IMR-90 (cell line): ENCODE data around the gene RGMB. TPM values are rescaled to one million over a fixed set of nuclear protein-coding genes. Genes with fewer than 3 reads are reported as not detected.

ENCODE experiments used
- ATAC-seq: fragments of 200-7000 bp; cut with Tn5 transposase; 2 replicates; pipeline ENCODE4 v1.9.1; 2020; ENCODE audit warnings: low read depth, mild to moderate bottlenecking, moderate library complexity
- BruUV-seq: library from RNA; stranded (reverse); fragments of 400-500 nt; replicated peaks from 2 replicates; lab custom pipeline; 2021; lab: Mats Ljungman, UMichigan
- CTCF ChIA-PET: fragments of 300-600 bp; formaldehyde crosslinking; extraction: SDS; loops from one replicate; lab custom pipeline; 2021; ENCODE audit warnings: antibody characterized with exemption; lab: Yijun Ruan, JAX
- POLR2A ChIA-PET: fragments of 300-600 bp; sonication (Branson Sonifier 250); formaldehyde crosslinking; loops from one replicate; lab custom pipeline; 2022; ENCODE audit warnings: antibody characterized with exemption; ENCODE audit not compliant: unreplicated experiment; lab: Charles Lee
- DNase-seq: peaks from one replicate; pipeline ENCODE4 v3.0.0; 2013
- H2AFZ ChIP-seq: replicated peaks from 2 replicates; pipeline ENCODE3; 2013; ENCODE audit warnings: low read length, mild to moderate bottlenecking; ENCODE audit not compliant: poor library complexity
- H2AK5ac ChIP-seq: 2 replicates; pipeline ENCODE4 v1.6.1; 2013; ENCODE audit warnings: low read depth, low read length, inconsistent platforms
- H2AK9ac ChIP-seq: replicated peaks from 2 replicates; pipeline ENCODE3; 2013; ENCODE audit warnings: mild to moderate bottlenecking, low read depth, low read length, moderate library complexity; ENCODE audit not compliant: poor library complexity
- H2BK120ac ChIP-seq: 2 replicates; pipeline ENCODE4 v1.6.1; 2013; ENCODE audit warnings: low read depth, low read length, inconsistent platforms
- H2BK15ac ChIP-seq: 3 replicates; pipeline ENCODE4 v1.6.1; 2013; ENCODE audit warnings: low read depth, low read length, inconsistent platforms
- H2BK20ac ChIP-seq: 2 replicates; pipeline ENCODE4 v1.6.1; 2013; ENCODE audit warnings: low read depth, mild to moderate bottlenecking, inconsistent platforms, low read length, moderate library complexity
- H2BK5ac ChIP-seq: 2 replicates; pipeline ENCODE4 v1.6.1; 2013; ENCODE audit warnings: mild to moderate bottlenecking, low read depth, low read length, inconsistent platforms; ENCODE audit not compliant: poor library complexity, severe bottlenecking
- H3K14ac ChIP-seq: replicated peaks from 2 replicates; pipeline ENCODE4 v1.6.1; 2013; ENCODE audit warnings: low read depth, low read length, inconsistent platforms
- H3K18ac ChIP-seq: 2 replicates; pipeline ENCODE4 v1.6.1; 2013; ENCODE audit warnings: low read depth, low read length, control low read depth
- H3K23ac ChIP-seq: 2 replicates; pipeline ENCODE4 v1.6.1; 2013; ENCODE audit warnings: low read depth, low read length, inconsistent platforms
- H3K27ac ChIP-seq: 2 replicates; pipeline ENCODE4 v1.5.1; 2013; ENCODE audit warnings: mild to moderate bottlenecking, control low read depth, low read length; ENCODE audit not compliant: insufficient read depth
- H3K27me3 ChIP-seq: 2 replicates; pipeline ENCODE4 v1.6.1; 2013; ENCODE audit warnings: low read length; ENCODE audit not compliant: control insufficient read depth, insufficient read depth
- H3K36me3 ChIP-seq: 2 replicates; pipeline ENCODE4 v1.6.1; 2013; ENCODE audit warnings: low read length, mixed read lengths; ENCODE audit not compliant: control insufficient read depth, insufficient read depth
- H3K4ac ChIP-seq: 2 replicates; pipeline ENCODE4 v1.6.1; 2013; ENCODE audit warnings: low read depth, low read length, inconsistent platforms
- H3K4me1 ChIP-seq: 2 replicates; pipeline ENCODE4 v1.6.1; 2013; ENCODE audit warnings: low read length, mixed read lengths; ENCODE audit not compliant: control insufficient read depth, insufficient read depth
- H3K4me2 ChIP-seq: 2 replicates; pipeline ENCODE4 v1.6.1; 2013; ENCODE audit warnings: low read depth, mild to moderate bottlenecking, control low read depth, low read length, moderate library complexity
- H3K4me3 ChIP-seq: 2 replicates; pipeline ENCODE4 v1.5.1; 2013; ENCODE audit warnings: low read depth, mild to moderate bottlenecking, control low read depth, low read length, moderate library complexity; ENCODE audit not compliant: insufficient read depth
- H3K56ac ChIP-seq: 2 replicates; pipeline ENCODE4 v1.6.1; 2013; ENCODE audit warnings: low read length, inconsistent platforms; ENCODE audit not compliant: insufficient read depth; ENCODE audit errors: extremely low read depth
- H3K79me1 ChIP-seq, 2 experiments: 2 replicates each; pipeline ENCODE4 v1.6.1; 2013; ENCODE audit warnings: low read length in 2 of 2, inconsistent platforms in 1 of 2, low read depth in 1 of 2
- H3K9ac ChIP-seq: 2 replicates; pipeline ENCODE4 v1.6.1; 2013; ENCODE audit warnings: low read depth, low read length, control low read depth
- H3K9me1 ChIP-seq: 2 replicates; pipeline ENCODE4 v1.6.1; 2013; ENCODE audit warnings: low read length, inconsistent platforms; ENCODE audit not compliant: insufficient read depth
- H3K9me3 ChIP-seq: 2 replicates; pipeline ENCODE4 v1.6.1; 2013; ENCODE audit warnings: low read length; ENCODE audit not compliant: control insufficient read depth, insufficient read depth
- H4K20me1 ChIP-seq: 2 replicates; pipeline ENCODE4 v1.6.1; 2013; ENCODE audit warnings: low read length, inconsistent platforms; ENCODE audit not compliant: insufficient read depth
- H4K5ac ChIP-seq: 2 replicates; pipeline ENCODE4 v1.6.1; 2013; ENCODE audit warnings: mild to moderate bottlenecking, low read depth, low read length, control low read depth
- H4K8ac ChIP-seq, 2 experiments: 2 replicates each; pipeline ENCODE4 v1.6.1; 2013; ENCODE audit warnings: low read depth in 2 of 2, low read length in 2 of 2, control low read depth in 1 of 2, inconsistent platforms in 1 of 2
- H4K91ac ChIP-seq: 2 replicates; pipeline ENCODE4 v1.6.1; 2013; ENCODE audit warnings: low read depth, low read length, inconsistent platforms; ENCODE audit not compliant: insufficient read depth
- BHLHE40 ChIP-seq: fragments of 150-350 bp; IDR thresholded peaks from 2 replicates; pipeline ENCODE4 v1.6.1; 2016; ENCODE audit warnings: mild to moderate bottlenecking, low read depth, low read length
- CHD1 ChIP-seq: IDR thresholded peaks from 2 replicates; pipeline ENCODE4 v1.6.1; 2012; ENCODE audit warnings: low read depth, low read length, improper control_type of control experiment
- MAZ ChIP-seq: IDR thresholded peaks from 2 replicates; pipeline ENCODE4 v1.6.1; 2012; ENCODE audit warnings: low read depth, mild to moderate bottlenecking, low read length, improper control_type of control experiment, moderate library complexity, borderline replicate concordance
- MXI1 ChIP-seq: IDR thresholded peaks from 2 replicates; pipeline ENCODE4 v1.6.1; 2012; ENCODE audit warnings: low read depth, mild to moderate bottlenecking, low read length, moderate library complexity, borderline replicate concordance
- POLR2A ChIP-seq: IDR thresholded peaks from 2 replicates; pipeline ENCODE4 v1.6.1; 2012; ENCODE audit warnings: mild to moderate bottlenecking, low read depth, low read length
- RAD21 ChIP-seq: IDR thresholded peaks from 2 replicates; pipeline ENCODE4 v1.6.1; 2012; ENCODE audit warnings: low read length, improper control_type of control experiment
- WGBS, 2 experiments: methylation state at CpG; one replicate each; pipeline versions ENCODE4 v1.1.5 to v1.1.7; 2013; ENCODE audit warnings: missing lambda C conversion rate in 2 of 2; ENCODE audit not compliant: insufficient read length in 1 of 2; ENCODE audit errors: extremely low coverage in 2 of 2; 5-methylcytosine and 5-hydroxymethylcytosine counted together
- dilution Hi-C: fragments of 300-500 bp; cut with HindIII; formaldehyde crosslinking; loops from one replicate; pipeline ENCODE4 v1.14.3; 2018; ENCODE audit warnings: low sequenced_read_pairs; ENCODE audit not compliant: unreplicated experiment
- in situ Hi-C: fragments of 300-500 bp; cut with MboI; formaldehyde crosslinking; loops from 3 replicates; pipeline ENCODE4 v1.14.3; 2019; ENCODE audit warnings: low sequenced_read_pairs, inconsistent platforms, mixed read lengths
- intact Hi-C: fragments of 100-400 bp; cut with micrococcal nuclease; formaldehyde crosslinking; loops from 2 replicates; pipeline ENCODE4 v1.10.0; 2022
- polyA plus RNA-seq, 3 experiments: library from polyadenylated mRNA; depleted of rRNA; stranded (reverse); fragments of >200 nt; gene quantifications; 2 replicates each; pipeline ENCODE4 v1.2.3, GENCODE V29; 2012; ENCODE audit warnings: low replicate concordance in 1 of 3
- total RNA-seq: library from RNA; depleted of rRNA; stranded (reverse); fragments of >200 nt; gene quantifications from 2 replicates; pipeline ENCODE4 v1.2.3, GENCODE V29; 2012

RGMB gene
- total and polyA plus RNA-seq, 2 of the 4 experiments (the other 2 are of a cell fraction) = 74.4 to 129 TPM

DNA sequence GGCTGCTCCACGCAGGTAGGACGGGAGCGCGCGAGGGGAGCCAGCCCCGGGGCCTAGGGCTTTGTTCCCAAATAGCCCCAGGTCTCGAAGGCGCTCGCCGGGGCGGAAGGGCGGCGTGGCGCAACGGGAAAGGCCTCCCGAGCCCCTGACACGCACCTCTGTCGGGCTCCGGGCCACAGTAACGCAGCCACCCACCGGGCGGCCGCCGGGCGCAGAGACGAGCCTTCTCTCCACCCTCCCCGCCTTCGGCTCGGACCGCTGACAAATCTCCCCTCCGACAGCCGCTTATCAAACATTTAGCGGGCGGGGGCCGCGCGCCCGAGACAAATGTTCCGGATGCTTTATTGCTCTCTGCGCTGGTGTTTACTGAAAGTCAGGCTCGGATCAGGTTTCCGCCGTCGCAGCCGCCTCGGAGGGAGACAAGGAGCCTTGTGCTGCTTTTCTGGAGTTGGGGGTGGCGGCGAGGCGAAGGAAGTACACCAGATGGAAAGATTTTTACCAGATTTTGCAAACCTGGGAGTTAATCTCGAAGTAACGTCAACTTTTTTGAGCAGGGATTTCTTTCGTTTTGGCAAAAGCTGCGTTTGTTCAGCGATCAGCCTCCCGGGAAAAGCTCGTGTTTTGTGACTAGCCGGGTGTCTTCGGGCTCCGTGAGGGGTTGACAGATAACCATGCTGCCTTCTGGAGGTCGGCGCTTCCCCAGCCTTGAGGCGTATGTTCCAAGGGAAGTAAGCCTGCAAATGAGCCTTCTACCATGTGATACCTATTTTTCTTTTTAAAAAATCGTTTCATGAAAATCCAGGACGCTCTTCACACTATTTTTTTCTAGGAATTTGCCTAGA lies 950 bp downstream of the RGMB start:
- no peak overlapping the region for H2BK20ac ChIP-seq
- H3K4me1 ChIP-seq = peaks cover 3% of the 10 kb centered on the region
- H3K36me3 ChIP-seq = peaks cover 6% of the 10 kb centered on the region
- H2AK9ac ChIP-seq = peak overlapping the region; percentile 37
- no peak overlapping the region for H2AK5ac ChIP-seq
- H4K20me1 ChIP-seq = peaks cover 48% of the 10 kb centered on the region
- H3K27ac ChIP-seq = peak overlapping the region; percentile 83
- H3K23ac ChIP-seq = peak overlapping the region; percentile 46
- H3K9me1 ChIP-seq = peaks cover 1% of the 10 kb centered on the region
- peak overlapping the region; percentile 43 for H3K18ac ChIP-seq
- DNase-seq = peak; percentile 74
- peak overlapping the region; percentile 94 for H3K9ac ChIP-seq
- H3K14ac ChIP-seq = peak overlapping the region; percentile 86
- no peaks in the 10 kb centered on the region for H3K9me3 ChIP-seq
- intact Hi-C loops = loop anchor here (5.0 to 10.0 kb wide), 3 partner anchors 260 to 1607 kb away; no protein-coding TSS in a partner anchor
- peak overlapping the region; percentile 35 for H2BK120ac ChIP-seq
- peak overlapping the region; percentile 88 for H3K56ac ChIP-seq
- no peaks in the 10 kb centered on the region for H3K27me3 ChIP-seq
- H3K4me3 ChIP-seq = peak overlapping the region; percentile 81
- no peak overlapping the region for H4K91ac ChIP-seq
- H2BK15ac ChIP-seq = no peak overlapping the region
- dilution Hi-C loops = no loop called here
- H3K4me2 ChIP-seq = peak overlapping the region; percentile 99
- H2BK5ac ChIP-seq = peak overlapping the region; percentile 89
- peak overlapping the region; percentile 25 for H2AFZ ChIP-seq
- peak overlapping the region; percentile 53 for H3K4ac ChIP-seq
- CTCF ChIA-PET = interaction anchor here (1.7 kb wide), 1 partner anchor 22 kb away, joined by 5 read pairs; no protein-coding TSS in a partner anchor
- H4K8ac ChIP-seq = peak overlapping the region in 1 of 2 experiments; percentile 24; a peak in 1 of 4 replicates
- BruUV-seq = no TSS peak
- H4K5ac ChIP-seq = peak overlapping the region; percentile 24; the same call in 1 of the 2 replicates
- WGBS, 2 experiments = 0% methylated on average over 20 of the region's 64 CpGs; no CpG with 5 or more reads in 1 of the 2 experiments
- peaks cover 0 to under 1% of the 10 kb centered on the region in 2 experiments; a peak in 2 of 4 replicates for H3K79me1 ChIP-seq
- in situ Hi-C loops = loop anchor here (10.0 to 25.0 kb wide), 2 partner anchors 1237 to 1590 kb away; partner anchors contain the start of gene RIOK2
- ATAC-seq = no peak
- POLR2A ChIA-PET = no interaction called here
- TF ChIP-seq BHLHE40 (peak; percentile 10; the same call in 1 of the 2 replicates), MAZ (peak; percentile 69; the same call in 1 of the 2 replicates), MXI1 (peak; percentile 90), POLR2A (0 out of 2 replicates have a peak, but pooled peaks have one; percentile 26), RAD21 (no peak), CHD1 (peak; percentile 28; the same call in 1 of the 2 replicates)
